ENCODE results near the gene ARL5A. TPM values are rescaled to one million over a fixed set of nuclear protein-coding genes. Genes with fewer than 3 reads are reported as not detected.

The ARL5A gene
- total RNA-seq, 6 experiments from 2014 or later, result 32.0 to 46.6 (median 39.9) TPM

GRCh38 chr2:151789055-151789834 lies 39.0 kb downstream of the ARL5A start:
- Mint-ChIP-seq H3K9me3 (no peaks in the 10 kb centered on the region), H3K4me3 (no peak overlapping the region), H3K27ac (no peak overlapping the region), H3K4me1 (ENCODE audit: low read depth) (no peaks in the 10 kb centered on the region), H3K27me3 (ENCODE audit: insufficient read depth) (no peaks in the 10 kb centered on the region; the same call in 1 of the 2 replicates), H3K36me3 (ENCODE audit: low read depth) (peaks cover 12% of the 10 kb centered on the region)
- DNase-seq, result no peak
- no peak for TF ChIP-seq CTCF (IDR thresholded peaks at IDR 0.05)

- Mint-ChIP-seq H3K36me3 (ENCODE audit: low read depth) (peaks cover under 1% of the 10 kb centered on the region; the same call in 1 of the 2 replicates), H3K27ac (no peak overlapping the region), H3K4me1 (ENCODE audit: low read depth) (no peaks in the 10 kb centered on the region), H3K4me3 (no peak overlapping the region), H3K9me3 (no peaks in the 10 kb centered on the region), H3K27me3 (ENCODE audit: insufficient read depth) (no peaks in the 10 kb centered on the region; the same call in 1 of the 2 replicates)
- no peak for DNase-seq
- TF ChIP-seq CTCF (IDR thresholded peaks at IDR 0.05), result no peak
Measured at GRCh38 chr2:151786483-151786882, 41.7 kb downstream of the ARL5A start.

- Mint-ChIP-seq H3K4me1 (ENCODE audit: low read depth) (no peaks in the 10 kb centered on the region), H3K27me3 (ENCODE audit: insufficient read depth) (no peaks in the 10 kb centered on the region; the same call in 1 of the 2 replicates), H3K36me3 (ENCODE audit: low read depth) (no peaks in the 10 kb centered on the region; the same call in 1 of the 2 replicates), H3K4me3 (no peak overlapping the region), H3K27ac (no peak overlapping the region), H3K9me3 (no peaks in the 10 kb centered on the region)
- DNase-seq, result no peak
- no peak for TF ChIP-seq CTCF (IDR thresholded peaks at IDR 0.05)
Measured at GRCh38 chr2:151786077-151786476, 42.1 kb downstream of the ARL5A start.

- TF ChIP-seq CTCF (IDR thresholded peaks at IDR 0.05), result no peak
- peaks cover 20% of the 10 kb centered on the region for H3K36me3 Mint-ChIP-seq (ENCODE audit: low read depth)
Measured at GRCh38 chr2:151783133-151783520, 45.1 kb downstream of the ARL5A start.

GRCh38 chr2:151782378-151783132 lies 45.7 kb downstream of the ARL5A start:
- peaks cover 24% of the 10 kb centered on the region for H3K36me3 Mint-ChIP-seq (ENCODE audit: low read depth)
- no peak for DNase-seq
- H3K4me1 Mint-ChIP-seq (ENCODE audit: low read depth), result no peaks in the 10 kb centered on the region
- H3K27me3 Mint-ChIP-seq (ENCODE audit: insufficient read depth), result peaks cover 1% of the 10 kb centered on the region
- no peak overlapping the region for H3K4me3 Mint-ChIP-seq
- no peak overlapping the region for H3K27ac Mint-ChIP-seq
- TF ChIP-seq CTCF (IDR thresholded peaks at IDR 0.05), result no peak
- no peaks in the 10 kb centered on the region for H3K9me3 Mint-ChIP-seq

More at GRCh38 chr2:151783133-151783520, 45.1 kb downstream of the ARL5A start:
- no peak overlapping the region for H3K27ac Mint-ChIP-seq
- H3K4me1 Mint-ChIP-seq (ENCODE audit: low read depth), result no peaks in the 10 kb centered on the region
- peaks cover 1% of the 10 kb centered on the region for H3K27me3 Mint-ChIP-seq (ENCODE audit: insufficient read depth)
- DNase-seq, result no peak
- H3K9me3 Mint-ChIP-seq, result no peaks in the 10 kb centered on the region
- H3K4me3 Mint-ChIP-seq, result no peak overlapping the region
